Loucy (cell line): ENCODE measurements around the gene PRKN.

Experiments used
- EZH2phosphoT487 ChIP-seq: fragments of 200-600 bp; IDR thresholded peaks from 2 replicates; pipeline ENCODE4 v1.6.1; 2018; ENCODE audit warnings: antibody characterized with exemption, mild to moderate bottlenecking, moderate library complexity, borderline replicate concordance
- TF ChIP-seq, protein P1 (sequence below): fragments of 200-600 bp; sonication (generic); conservative IDR thresholded peaks from 2 replicates; pipeline ENCODE4 v1.5.1; 2014; ENCODE audit warnings: mild to moderate bottlenecking, antibody characterized with exemption, low read length

GRCh38 chr6:161802231-161802630, 925.3 kb downstream of the PRKN start:
- TF ChIP-seq, protein P1, sequence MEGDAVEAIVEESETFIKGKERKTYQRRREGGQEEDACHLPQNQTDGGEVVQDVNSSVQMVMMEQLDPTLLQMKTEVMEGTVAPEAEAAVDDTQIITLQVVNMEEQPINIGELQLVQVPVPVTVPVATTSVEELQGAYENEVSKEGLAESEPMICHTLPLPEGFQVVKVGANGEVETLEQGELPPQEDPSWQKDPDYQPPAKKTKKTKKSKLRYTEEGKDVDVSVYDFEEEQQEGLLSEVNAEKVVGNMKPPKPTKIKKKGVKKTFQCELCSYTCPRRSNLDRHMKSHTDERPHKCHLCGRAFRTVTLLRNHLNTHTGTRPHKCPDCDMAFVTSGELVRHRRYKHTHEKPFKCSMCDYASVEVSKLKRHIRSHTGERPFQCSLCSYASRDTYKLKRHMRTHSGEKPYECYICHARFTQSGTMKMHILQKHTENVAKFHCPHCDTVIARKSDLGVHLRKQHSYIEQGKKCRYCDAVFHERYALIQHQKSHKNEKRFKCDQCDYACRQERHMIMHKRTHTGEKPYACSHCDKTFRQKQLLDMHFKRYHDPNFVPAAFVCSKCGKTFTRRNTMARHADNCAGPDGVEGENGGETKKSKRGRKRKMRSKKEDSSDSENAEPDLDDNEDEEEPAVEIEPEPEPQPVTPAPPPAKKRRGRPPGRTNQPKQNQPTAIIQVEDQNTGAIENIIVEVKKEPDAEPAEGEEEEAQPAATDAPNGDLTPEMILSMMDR, result no peak
- TF ChIP-seq EZH2phosphoT487, result no peak
